Embryonic facial prominence (tissue), 1 donor: ENCODE results near the gene FANK1.

Source experiments
- DNase-seq: peaks from one replicate; pipeline ENCODE4 v3.0.0-alpha.2; 2016; ENCODE audit errors: extremely low spot score

Gene FANK1

DNA sequence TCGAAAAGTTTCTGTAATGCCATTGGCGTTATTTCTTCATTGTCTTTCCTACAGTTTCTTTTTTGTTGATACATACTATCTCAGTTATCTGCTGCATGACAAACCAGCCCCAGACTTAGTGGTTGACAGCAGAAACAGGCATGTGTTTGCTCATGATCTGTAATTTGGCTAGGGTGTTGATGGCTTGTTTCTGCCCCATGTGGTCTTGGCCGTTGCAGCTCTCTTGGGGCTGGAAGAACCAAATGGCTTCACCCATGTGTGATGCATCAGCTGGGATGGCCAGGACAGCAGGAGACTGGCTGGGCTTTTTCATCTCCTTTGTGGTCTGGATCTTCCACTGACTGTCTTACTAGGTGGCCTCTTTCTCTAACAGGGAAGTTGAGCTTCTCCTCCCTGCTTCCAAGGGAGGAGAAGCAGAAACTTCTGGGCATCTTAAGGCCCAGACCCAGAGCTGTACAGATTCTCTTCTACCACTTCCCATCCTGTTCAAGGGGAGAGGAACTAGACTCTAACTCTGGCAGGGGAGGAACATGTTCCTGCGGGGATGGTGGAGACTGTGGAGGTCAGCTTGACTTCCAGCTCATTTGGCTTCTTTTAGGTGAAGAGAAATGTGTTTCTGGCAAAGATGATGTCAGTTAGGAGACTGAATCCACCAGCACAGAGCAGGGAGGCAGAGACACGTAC is 89.3 kb downstream of the FANK1 start:
- DNase-seq, result no peak

DNA sequence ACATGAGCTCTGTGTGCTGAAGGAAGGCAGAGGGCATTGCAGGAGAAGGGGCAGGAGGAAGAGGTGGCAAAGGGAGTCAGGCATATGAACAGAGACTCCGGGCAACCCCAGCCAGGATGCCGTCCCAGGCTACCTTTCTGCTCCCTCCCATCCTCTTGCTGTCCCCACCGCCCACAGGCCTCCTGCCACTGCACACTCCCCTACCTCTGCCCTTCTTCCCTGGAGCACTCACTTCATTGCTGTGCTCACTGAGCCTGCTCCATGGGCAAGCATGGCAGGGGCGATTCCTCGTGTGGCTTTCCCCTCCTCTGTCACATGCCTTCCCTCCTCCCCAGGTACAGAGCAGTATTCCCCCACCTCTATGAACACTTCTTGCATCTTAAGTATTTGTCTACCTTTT is 93.4 kb downstream of the FANK1 start:
- no peak for DNase-seq

DNA sequence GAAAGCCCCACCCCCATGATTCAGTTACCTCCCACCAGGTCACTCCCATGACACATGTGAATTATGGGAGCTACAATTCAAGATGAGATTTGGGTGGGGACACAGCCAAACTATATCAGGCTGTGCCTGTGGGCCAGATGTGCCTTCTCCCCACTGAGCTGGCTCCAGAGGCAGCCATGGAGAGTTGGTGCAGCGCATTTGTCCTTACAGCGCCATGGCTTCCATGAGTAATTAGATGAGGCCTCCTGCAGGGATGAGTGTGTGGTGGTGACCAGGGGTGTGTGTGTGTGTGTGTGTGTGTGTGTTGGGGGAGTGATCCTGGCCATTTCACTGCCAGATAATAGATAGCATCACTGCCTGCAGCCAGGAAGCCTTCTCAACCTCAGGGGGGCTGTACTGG is 94.6 kb downstream of the FANK1 start:
- no peak for DNase-seq

DNA sequence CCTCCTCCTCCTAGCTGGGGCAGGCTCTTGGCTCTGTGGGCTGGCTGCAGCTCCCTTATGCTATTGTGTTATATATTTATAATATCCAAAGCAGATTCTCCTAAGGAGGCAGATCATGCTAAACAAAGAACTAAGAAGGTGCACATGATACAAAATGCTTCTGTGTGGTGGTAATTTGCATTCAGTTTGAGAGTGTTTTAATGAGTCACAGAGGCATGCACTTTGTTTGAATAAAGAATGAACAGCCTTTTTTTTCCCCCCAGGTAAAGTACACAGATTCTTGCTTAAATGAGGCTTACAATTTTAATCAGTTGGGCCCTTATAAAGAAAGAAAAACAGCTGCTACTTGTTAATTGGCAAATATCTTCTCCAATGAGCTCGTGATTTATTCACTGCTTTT is 95.0 kb downstream of the FANK1 start:
- no peak for DNase-seq

DNA sequence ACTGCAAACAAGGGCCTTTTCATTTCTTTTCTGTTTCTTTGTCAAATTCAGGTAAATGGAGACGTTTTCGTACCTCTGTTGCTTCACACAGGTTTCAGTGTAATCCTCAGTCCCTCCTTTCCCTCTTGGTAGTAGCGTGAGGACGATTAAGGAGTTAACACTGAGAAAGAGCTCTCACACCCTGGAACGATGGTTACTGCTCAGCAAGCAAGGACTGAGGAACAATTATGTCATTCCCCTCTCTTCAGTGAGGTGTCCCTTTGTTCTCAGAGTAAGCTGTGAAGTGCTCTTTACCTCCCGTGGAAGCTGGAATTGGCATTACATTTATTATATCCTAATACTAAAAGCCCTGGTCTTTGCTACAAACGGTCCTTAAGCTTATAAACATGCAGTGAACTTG is 95.9 kb downstream of the FANK1 start:
- no peak for DNase-seq

DNA sequence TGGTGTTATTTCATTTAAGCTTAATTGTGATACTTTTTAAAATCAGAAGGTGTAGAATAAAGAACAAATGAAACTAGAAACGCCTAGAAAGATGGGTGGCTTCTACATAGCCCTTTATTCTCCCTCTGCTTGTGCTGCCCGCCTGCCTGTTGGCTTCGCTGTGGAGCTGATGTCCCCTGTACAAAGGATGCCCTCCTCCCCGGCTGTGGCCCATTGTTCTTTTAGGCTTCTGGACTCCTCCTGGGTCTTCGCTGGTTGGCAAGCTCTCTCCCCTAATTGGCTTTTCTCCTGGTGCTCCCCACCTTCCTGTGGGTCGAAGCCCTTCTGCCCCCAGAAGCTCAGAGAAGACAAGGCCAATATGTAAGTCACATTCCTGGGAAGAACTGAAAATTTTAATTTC is 98.2 kb downstream of the FANK1 start:
- DNase-seq, result no peak

DNA sequence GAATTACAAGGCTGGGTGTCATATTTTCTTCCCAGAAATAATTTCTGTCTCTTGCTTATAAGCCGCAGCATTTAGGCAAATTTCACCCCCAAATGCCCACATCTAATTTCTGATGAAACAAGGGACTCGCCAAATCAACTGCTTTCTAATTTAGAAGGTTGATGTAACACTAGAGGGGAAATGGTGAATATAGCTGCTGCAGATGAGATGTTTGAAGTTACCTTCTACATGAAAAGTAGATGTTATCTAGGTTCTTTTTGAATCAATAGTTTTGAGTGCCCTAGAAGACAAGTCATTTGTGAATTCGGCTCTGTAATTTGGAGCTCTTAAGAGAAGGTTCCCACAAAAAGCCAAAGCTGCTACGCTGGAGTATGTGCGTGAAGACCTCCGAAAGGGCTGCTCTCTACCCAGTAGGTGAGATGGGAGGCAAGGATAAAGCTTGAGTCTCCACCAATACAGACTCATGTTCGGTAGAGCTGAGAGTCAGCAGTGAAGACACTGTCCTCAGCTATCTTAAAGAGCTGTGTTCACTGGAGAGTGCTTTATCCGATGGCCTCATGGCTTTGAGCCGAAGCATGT is 99.5 kb downstream of the FANK1 start:
- no peak for DNase-seq

DNA sequence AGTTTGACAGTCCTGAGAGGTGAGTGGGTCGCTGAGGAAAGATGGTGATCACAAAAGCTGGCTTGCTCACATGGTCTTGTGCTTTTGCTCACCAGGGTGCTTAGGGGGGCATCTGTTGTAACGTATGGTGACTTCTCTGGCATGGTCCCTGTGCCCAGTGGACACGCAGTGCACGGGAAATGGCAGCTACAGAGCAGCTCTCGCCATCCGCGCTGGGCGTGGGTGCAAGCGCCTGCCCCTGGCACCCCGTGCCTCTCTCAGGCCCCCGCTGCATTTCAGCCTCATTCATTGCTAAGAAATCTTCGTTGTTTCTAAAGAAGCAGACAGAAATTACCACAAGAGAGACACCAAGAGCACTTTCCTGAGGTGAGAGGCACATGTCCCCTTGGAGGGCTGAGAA is 101.2 kb downstream of the FANK1 start:
- DNase-seq, result no peak

DNA sequence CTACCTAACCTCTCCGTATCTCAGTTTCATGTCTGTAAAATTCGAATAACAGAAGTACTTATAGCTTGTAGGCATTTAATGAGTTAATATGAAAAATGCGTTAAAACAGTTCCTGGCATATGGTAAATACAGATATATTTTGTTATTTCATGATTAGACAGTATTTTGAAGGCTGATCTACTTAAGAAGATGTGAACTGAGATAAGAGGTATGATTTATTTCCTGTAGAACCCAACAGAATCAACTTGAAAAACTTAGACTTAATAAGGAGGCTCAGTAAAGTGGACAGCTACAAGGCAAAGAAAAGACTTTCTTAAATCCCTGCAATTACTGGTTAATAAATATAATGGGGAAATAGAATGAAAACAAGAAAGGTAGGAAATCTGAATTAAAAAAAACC is 103.3 kb downstream of the FANK1 start:
- DNase-seq, result no peak

DNA sequence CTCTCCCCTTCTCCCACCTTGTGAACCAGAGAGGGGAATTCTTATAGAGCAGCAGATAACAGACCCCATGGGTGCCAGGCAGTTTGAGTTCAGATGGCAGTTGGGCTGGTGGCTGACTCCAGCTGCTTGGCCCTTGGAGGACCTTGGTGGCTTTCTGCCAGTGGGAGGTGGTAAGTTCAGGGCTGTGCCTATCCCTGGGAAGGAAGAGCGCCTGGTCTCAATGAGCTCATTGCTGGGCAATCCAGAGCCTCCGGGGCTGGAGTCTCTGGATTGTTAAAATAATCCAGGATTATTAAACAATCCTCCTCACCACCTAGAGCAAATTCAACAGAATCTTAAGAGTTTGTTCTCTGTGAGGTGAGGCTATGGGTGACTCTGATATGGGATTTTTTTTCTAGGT is 105.2 kb downstream of the FANK1 start:
- DNase-seq, result no peak

DNA sequence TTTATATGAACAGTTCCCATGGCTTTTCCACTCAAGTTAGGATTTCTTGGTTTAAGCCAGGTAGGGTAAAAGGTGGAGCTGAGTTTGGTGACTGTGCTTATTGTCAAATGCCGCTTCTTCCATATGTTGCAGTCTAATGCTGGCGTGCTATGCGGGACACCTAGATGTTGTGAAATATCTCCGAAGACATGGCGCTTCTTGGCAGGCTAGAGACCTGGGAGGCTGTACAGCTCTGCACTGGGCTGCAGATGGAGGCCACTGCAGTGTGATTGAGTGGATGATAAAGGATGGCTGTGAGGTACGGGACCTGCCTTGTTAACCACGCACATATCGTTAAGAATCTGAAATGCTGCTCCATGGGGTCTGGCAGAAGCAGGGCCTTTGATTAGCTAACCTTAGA is 108.4 kb downstream of the FANK1 start:
- DNase-seq, result no peak

DNA sequence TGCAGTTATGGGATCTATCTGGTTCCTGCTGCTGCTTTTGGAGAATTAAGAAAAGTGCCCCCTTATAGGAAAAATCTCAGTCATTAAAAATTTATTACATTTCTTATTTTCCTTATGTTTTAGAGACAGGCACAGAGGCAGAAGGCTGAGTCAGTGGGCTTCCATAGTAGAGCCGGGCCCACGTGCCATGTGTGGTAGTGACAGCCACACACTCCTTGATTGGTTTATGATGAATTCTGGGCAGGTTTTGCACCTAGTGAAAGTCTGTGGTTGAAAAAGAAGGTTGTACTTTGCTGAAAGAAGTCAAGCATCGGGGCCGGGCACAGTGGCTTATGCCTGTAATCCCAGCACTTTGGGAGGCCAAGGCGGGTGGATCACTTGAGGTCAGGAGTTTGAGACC is 109.9 kb downstream of the FANK1 start:
- DNase-seq, result no peak

DNA sequence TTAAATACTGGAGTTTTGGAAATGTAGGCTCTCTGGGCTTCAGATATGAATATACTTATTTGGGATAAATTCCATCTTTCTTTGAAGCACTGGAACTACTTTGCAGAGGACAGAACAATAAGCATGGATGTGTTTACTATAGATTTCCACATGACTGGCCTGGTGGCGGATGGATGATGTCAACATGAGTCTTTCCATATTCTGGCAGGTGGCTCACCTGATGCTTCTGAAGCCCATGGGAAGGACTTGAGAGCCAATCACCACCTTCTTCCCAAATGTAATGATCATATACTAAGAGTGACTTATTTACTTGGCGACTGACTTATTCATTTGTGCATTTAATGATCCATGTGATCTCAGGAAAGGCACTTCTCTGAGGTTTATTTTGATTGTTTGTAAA is 110.5 kb downstream of the FANK1 start:
- DNase-seq, result no peak

DNA sequence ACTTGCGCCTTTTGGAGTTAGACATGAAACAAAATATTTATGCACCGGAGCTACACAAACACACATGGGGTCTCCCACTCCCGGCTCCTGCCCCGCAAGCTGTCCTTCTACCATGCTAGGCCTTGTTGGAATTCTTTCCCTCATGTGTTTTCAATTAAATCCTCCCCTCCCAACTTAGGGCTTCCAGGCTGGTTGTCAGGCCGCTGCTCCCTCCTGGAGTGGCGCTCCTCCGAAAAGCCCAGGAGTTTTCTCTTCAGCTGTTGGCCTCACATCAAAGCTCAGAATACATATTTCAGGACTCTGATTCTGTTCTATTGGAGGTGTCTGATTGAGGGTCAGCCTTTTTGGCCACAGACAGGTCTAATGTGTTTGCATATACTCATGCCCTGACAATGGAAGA is 113.3 kb downstream of the FANK1 start:
- DNase-seq, result no peak

DNA sequence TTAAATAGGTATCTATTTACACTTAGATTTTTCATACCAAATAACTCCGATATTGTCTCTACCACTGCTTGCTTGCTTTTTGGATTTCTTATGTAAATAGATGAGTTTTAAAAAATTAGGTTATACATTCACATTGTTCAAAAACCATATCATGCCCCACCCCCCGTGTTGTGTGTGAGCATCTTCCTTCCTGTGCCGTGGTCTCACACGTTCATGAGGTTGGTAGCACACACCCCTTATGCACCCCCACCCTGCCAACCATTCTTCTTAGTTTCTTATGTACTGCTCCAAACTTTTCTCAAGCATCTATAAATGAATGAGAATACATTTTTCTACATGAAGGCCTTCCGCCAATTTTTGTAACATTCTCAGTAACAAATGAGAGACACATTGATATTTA is 115.6 kb downstream of the FANK1 start:
- no peak for DNase-seq

DNA sequence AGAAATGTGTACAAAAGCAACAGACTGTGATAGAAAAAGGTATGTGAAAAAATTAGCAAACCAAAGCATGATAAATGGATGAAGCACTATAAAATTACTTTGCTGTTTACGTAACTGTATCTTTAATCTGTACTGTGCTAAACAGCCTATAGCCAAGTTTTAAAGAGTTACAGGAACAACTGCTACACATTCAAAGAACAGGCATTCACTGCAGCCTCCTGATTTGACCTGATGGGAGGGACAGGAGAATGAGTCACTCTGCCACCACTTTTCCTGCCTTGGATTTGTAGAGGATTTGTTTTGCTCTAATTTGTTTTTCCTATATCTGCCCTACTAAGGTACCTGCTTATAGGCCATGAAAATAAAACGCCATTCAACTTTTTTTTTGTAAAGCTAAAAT is 116.1 kb downstream of the FANK1 start:
- no peak for DNase-seq

DNA sequence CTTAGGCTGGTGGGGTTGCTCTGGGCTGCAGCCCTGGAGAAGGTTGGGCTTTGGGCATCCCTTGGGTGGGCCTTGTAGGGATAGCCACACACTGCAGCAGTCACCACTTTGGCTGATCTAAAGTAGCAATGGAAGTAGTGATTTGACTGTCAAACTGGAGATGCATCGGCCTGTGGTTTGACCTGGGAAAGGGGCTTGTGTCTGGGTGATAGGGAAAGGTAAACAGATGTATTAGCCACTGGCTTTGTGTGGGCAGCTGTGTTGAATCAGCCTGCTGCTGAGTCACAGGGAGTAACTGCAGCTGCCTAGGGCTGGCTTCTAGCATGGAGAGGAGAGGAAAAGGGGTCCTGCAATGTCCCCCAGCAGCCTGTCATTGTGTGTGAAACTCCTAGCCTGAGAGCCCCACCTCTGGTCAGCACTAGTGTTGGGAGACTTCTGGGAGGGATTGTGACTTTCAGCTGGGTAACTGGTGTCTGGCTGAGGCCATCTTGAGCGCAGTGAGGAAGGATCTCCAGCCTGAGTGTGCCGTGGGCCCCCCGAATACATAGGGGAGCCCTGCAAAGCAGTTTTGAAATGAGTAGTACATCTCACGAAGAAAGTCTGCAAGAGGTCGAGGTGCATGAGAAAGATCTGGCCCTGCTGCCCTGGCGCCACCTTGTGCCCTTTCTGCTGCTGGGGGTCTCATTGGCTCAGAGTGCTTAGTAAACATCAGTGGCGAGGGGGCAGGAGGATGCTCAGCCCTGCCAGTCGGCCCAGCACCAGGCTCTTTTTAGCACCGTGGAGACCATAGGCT is 117.3 kb downstream of the FANK1 start:
- no peak for DNase-seq

DNA sequence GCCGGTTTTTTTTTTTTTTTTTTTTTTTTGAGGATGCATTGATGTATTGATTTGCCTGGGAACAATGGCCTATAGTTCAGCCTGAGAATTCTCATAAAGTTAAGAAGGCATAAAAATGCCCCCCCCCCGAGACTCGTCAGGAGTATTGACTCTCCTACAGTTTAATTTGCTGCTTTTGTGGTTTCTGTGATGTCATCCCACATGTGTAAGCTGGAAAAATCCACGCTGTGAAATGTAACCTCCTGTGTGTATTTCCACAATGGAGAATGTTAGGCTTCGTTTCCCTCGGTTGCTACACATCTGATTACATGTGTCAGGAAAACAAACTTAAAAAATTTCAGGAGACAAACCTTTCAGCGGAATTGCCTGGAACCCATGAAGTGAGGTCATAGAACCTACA is 117.9 kb downstream of the FANK1 start:
- peak; percentile 56 for DNase-seq

DNA sequence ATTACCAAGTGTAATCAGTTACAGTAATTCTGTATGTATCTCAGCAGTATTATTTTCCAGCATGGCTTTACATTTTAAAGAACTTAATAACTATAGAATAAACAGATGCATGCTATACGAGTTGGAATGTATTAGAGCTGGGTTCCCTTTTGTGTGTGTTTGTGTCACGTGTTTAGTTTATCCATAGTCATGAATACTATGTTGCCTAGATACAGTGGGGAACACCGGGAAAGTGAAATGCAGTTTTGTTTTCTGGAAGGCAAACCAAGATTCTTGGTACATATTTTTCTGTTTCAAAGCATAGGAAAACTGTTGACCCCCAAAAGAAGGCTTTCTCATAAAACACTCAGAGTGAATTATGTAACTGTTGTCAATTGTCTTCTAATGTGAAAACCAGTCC is 119.0 kb downstream of the FANK1 start:
- peak; percentile 79 for DNase-seq

DNA sequence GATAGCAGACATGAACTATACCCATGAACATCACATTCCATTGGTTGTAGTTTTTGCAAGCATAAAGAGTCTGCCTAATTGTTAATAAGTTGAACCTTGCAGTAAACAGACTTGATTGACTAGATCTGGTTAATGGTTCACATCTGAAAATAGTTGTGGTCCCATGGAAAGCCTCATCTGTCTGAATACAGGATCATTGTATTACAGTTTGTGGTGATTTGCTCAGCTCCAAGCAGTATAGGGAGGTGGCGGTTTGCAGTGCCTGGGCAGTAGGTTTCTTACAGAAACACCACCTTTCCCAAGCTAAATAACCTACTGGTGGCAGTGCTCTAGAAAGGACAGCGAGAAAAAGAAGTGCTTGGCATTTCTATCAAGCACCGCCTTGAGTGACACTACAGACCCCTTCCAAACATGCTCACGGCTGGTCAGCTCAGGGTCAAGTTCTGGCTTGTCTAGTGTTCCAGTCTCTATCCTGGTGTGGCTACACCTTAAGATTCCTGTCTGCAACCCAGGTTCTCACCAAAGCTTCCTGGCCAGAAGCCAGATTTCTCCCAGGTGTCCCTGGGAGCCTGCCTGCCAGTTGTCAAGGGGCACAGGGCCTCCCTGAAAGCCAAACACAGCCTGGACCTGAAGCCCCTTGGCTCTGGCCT is 119.9 kb downstream of the FANK1 start:
- no peak for DNase-seq

DNA sequence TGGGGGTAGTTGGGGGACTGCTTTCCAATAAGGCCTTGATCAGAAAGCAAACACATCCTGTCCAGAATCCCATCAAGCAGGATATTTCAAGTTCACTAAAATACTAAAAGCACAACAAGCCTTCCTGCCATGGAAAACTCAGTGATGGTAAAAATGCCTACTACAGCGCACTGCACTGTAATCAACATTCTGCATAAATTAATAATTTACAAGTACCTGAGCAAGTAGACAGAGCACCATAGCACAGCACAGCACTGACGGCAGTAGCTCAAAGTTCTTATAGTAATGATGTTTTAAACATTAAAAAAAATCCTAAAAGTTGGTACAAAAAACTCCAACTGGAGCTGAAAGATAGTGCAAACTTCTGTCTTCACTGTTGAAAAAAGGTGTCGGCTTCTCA is 120.5 kb downstream of the FANK1 start:
- no peak for DNase-seq

DNA sequence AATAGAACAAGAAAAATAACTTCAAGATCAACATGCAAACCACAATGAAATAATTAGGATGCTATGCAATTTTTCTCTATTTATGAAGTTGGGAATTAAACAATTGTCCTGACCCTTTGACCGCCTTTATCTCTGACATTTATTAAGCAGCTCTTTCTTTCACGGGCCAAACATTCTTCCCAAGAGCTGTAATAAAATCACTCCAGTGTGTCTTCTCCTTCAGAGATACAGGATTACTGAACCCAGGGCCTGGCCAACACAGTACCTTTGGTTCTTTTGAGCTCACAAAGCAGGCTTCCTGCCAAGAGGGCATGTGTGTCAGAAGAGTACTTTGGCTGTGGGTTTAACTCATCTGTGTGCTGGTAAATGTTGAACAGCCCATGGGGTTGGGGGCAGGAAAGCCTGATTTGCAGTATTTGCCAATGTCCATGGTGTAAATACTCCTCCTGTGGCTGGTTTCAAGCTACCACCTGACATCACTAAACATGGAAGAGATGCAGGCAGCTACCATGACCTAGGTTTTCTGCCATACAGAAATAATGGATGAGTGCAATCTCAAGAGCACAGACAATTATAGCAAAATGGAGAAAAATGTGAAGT is 121.7 kb downstream of the FANK1 start:
- DNase-seq, result no peak
